NCI-H526 (cell line): ENCODE results near the gene FBXO31.
A peak's percentile ranks its signal among the peaks of the same experiment; 100 is the strongest.

Source experiments
- DNase-seq, 2 experiments: peaks; one replicate each; lab custom pipeline; 2025; lab: John Stamatoyannopoulos, UW

The FBXO31 gene, protein sequence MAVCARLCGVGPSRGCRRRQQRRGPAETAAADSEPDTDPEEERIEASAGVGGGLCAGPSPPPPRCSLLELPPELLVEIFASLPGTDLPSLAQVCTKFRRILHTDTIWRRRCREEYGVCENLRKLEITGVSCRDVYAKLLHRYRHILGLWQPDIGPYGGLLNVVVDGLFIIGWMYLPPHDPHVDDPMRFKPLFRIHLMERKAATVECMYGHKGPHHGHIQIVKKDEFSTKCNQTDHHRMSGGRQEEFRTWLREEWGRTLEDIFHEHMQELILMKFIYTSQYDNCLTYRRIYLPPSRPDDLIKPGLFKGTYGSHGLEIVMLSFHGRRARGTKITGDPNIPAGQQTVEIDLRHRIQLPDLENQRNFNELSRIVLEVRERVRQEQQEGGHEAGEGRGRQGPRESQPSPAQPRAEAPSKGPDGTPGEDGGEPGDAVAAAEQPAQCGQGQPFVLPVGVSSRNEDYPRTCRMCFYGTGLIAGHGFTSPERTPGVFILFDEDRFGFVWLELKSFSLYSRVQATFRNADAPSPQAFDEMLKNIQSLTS

DNA sequence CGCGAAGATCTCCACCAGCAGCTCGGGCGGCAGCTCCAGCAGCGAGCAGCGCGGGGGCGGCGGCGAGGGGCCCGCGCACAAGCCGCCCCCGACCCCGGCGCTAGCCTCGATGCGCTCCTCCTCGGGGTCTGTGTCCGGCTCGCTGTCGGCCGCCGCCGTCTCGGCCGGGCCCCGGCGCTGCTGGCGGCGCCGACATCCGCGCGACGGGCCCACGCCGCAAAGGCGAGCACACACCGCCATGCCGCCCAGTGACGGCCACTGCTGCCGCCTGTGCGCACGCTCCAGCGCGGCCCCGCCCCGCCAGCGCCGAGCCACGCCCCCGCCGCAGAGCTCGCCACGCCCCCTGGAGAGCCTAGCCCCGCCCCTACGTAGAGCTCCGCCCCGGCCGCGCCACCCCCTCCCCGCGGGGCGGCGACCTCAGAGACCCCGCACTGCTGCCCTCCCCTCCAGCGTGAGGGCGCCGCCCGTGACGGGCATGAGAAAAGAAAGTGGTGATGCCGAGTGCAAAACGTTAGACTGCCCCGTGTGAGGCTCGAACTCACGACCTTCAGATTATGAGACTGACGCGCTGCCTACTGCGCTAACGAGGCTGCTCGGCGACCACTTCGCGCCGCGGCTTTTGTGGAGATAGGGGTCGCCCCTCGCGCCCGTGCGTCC is at the start of gene FBXO31:
Gene FBXO31, minus strand, starts transcription at position 272 of the 657 bp plus-strand sequence. Its CDS starts 32 bp downstream, at position 240.
- DNase-seq = peak; percentile 56 to 84

DNA sequence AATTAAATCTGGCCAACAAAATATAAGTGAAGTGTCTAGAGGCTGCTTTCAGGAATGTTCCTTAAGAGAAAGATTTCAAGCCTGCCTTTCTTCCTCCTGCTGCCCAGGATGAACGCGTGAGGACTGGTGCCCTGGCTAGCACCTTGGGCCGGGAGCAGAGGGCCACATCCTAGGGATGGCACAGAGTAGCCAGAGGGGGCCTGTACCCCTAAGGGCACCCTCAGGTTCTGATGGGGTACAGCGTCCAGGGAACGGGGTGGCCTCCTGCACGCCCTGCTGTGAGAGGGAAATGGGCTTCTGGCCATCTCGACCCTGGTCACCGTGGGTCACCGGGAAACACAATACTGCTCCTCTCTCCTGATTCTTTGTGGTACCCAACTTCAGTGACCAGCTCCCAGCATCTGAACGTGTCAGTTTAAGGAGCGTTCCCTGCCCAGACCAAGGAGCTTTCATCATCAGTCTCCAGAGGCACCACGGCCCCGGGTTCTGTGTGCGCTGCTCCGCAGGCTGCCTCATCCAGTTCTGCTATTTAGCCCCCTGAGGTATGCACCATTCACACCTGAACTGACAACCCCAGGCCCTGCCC is 48.8 kb upstream of the FBXO31 start:
- no peak for DNase-seq

DNA sequence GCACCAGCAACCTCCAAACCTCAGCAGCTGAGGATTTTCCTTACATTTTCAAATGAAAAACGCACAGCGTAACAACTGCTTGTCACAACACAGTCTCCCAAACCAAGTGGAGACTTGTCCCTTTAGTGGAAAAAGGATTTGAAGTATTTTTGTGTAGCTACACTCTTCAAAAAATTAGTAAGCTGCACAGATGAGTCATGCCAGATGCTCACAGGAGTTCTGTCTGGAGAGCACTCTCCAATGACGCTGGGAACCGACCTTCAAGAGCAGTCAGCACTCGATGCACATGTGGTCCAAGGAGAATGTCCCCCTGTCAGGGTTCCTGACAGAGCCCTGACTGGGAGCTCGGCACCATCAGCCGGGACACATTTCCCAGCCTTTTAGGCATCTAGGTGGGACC is 48.4 kb upstream of the FBXO31 start:
- no peak for DNase-seq

DNA sequence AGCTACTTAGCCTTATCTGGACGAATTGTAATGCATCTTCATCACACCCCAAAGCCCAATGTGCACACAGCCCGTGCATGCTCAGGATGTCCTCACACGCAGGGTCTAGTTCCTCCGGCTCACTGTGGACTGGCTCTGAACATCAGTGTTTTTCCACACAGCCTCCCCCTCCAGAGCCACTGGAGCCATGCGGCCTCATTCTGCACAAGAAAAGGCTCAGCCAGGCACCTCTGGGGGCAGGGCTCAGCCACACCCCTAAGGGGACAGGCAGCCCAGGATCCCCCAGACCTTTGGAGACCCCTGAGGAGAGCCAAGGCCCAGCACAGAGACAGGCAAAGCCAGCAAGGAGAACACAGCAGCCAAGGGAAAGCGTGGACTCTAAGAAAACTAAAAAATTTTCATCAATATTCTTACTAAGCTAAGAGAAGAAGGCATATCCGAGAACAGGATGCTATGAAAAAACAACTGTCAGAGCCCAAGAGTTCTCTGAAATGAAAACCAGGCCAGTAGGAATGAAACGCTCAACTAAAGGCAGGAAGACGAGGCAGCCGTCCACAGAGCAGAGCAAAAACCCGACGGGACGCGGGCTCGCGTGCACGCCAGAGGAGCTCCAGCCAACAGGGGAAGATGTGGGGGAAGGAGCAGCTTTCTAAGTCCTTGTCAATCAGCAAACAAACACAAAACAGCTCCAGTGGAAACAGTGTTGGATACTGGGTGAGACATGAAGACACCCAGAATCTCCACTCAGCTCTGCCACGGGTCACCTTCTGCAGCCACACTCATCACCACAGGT is 43.0 kb upstream of the FBXO31 start:
- no peak for DNase-seq

DNA sequence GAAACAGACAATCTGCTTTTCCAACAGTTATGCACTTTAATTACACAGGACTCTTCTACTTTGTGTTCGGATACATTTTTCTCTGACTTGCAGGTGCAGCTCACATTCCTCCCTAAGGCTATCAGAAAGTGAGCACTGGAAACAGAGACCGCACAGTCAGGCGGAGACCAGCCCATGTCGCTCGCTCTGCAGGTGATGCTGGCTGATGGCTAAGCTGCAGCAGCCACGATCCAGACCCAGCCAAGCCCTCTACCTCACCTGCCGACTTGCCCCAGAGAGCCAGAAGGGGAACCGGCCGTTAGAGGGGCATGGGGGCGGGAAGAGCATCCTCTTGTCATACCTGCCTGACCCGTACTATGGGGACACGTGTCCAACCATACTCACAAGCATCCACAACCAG is 42.4 kb upstream of the FBXO31 start:
- DNase-seq = no peak

DNA sequence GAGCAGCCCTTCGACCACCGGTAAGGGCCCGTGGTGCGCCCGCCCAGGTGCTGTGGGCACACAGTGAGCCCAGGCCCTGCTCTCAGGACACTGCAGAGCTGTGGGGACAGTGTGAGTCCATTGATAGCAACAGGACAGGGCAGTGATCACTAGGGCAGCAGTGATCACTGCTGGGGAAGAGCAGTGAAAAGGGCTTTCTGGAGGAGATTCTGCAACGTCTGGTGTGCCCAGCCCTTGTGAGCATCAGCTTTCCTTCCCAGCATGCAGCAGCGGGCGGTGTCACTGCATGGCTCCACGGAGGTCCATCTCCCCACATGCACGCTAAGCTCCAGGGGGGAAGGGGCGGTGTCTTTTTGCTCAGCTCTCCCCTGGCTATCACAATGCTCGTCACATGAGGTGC is 40.7 kb upstream of the FBXO31 start:
- no peak for DNase-seq

DNA sequence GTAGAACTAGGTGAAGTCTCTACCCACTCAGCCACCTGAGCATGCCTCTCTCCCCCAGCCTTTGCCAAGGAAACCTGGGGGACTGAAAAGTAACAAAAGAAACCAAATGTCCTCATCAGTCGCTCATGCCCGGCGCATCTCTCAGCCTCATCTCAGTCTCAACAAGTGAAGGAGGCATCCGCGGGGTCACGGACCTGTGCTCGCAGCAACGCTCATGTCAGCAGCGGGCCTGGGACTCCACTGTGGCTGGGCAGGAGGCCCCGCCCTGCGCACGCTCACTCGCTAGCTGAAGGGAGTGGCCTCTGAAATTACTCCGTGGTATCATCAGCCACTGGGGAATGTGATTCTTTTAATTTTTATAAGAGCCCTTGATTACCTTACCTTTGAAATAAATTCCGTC is 39.9 kb upstream of the FBXO31 start:
- no peak for DNase-seq

DNA sequence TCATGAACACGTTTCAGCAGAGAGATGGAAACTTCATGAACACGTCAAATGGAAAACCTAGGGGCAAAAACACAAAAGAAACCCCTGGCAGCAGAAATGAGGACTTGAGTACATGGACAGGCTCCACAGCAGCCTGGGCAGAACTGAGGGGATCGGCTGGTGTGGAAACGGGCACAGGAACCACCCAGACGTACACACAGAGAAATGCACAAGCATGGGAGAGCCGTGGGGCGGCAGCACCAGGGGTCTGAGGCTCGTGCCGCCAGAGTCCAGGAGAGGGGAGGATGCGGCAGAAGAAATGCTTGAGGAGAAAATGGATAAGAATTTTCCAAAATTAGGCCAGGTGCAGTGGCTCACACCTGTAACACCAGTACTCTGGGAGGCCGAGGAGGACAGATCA is 38.5 kb upstream of the FBXO31 start:
- no peak for DNase-seq

DNA sequence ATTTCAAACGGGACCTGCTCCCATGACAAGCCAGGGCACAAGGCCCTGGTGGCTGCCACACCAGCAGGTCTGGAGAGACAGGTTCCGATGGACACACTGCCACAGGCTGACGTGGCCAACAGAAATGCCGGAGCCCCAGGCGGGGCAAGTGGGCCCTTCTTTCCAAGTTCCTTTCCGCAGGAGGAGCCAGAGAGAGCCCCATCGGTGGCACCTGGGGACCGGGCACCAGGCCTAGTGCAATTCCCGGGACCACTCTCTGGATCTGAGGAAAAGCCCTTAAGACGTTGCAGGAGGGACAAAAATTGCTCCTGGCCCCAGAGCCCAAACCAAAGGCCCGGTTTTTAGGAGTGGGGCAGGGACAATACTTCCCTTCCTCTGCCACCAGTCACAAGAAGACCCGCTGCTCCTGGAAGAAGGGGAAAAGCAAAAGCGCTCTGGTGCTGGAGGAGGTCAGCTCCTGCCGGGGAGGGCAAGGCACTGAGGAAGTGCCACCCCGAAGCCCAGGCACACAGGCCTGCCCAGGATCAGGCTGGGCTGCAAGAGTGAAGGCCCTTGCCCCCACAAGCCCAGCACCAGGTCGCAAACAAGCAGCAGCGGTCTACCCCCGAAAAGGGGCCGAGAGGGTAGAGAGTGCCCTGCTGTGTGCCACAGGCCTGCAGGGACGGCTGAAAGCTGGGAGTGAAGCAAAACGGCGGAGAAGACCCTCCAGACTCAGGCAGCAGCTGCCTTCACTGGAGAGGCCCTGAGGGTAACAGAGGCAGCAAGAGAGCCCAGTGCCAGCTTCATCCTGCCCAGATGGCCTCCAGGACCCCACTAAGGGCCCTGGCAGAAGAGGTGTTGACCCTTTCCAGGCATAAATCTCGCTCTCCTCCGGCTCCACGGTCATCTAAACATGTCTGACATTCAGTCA is 37.7 kb upstream of the FBXO31 start:
- no peak for DNase-seq

DNA sequence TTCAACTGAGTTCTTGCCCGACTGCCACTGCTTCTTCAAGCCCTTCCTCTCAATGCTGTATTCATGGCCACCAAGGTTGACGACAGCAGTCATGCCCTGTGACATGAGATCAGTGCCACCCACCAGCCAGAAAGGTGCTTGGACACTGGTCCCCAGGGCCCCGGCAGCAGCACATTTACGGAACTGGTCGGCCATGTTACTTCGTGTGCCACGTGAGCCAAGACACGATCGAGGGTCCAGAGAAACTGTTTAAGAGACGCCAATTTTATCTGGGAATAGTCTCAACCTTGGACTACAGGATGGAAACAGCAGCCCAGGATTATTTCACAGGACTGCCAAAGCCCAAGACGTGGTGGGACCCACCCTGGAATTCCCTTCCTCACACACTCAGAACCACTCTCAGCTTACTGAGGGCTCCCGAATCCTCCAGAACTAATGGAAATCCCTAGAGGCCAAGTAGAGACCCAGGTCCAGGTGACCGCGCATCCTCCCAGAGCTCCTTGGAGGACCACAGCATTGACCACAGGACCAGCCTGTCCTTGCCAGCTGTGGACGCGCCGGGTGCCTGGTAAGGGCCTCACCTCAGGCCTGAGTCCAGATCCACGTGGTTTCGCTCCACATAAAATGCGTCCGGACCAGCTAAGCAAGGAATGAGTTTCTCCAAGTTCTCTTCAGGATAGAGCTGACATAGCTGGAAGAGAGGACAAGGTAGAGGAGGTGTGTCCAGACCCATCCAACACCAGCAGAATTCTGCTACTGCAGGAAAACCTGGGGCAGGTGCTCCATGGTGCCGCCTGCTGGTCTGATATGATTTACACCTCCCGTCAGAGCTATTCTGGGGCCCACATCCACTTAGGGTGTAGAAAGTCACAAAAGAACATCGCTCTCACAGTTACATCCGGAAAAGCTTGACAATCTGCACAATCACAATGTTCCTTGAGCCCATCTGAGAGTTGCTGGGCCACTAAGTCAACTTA is 36.7 kb upstream of the FBXO31 start:
- no peak for DNase-seq

DNA sequence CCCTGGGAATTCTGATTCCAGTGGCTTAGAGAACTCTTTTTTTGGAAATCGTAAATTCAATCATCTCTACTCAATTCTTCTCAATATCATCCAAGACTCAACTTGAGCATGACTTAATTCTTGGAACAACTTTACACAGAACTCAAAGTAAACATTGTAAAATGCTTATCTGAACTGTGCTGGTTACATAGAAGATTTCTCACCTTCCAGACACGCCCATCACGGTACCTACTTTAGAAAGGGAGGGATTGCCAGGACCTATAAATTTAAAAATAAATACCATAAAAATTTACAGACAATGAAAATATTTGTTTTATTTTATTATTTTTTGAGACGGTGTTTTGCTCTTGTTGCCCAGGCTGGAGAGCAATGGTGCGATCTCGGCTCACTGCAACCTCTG is 35.1 kb upstream of the FBXO31 start:
- DNase-seq = no peak

DNA sequence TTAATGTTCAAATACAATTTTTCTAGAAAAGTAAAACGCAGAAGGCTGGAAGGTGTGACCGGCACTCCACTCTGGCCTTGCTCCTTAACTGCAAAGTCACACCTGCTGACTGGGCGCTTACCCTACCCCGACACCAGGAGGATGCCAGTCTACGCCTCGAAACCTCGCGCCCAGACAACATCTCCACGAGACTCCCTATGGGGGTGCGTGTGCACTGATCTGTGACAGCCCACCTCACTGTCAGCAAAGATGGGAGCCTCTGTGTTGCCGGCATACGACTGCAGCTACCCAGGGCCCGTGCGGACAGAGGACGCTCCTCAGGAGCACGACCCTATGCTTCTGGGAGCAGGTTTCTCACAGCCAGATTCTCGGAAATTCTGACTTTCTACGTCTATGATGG is 34.6 kb upstream of the FBXO31 start:
- DNase-seq = no peak

DNA sequence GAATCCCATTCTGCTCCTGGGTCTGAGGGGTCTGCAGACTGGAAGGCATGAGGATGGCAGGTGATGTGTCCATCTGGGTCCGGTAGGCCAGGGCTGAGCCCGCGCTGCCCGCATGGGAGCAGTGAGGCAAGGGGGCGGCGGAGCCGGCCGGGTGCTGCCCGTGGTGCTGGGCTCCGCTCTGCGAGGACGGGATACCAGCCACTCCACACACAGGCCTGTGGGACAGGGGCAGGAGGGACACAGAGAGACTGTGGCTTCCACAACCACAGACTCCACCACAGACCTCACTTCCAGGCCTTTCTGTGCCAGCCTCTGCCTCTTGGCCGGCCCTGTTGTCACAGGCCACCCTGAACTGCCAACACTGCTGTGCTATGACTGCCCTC is 33.9 kb upstream of the FBXO31 start:
- DNase-seq = no peak

DNA sequence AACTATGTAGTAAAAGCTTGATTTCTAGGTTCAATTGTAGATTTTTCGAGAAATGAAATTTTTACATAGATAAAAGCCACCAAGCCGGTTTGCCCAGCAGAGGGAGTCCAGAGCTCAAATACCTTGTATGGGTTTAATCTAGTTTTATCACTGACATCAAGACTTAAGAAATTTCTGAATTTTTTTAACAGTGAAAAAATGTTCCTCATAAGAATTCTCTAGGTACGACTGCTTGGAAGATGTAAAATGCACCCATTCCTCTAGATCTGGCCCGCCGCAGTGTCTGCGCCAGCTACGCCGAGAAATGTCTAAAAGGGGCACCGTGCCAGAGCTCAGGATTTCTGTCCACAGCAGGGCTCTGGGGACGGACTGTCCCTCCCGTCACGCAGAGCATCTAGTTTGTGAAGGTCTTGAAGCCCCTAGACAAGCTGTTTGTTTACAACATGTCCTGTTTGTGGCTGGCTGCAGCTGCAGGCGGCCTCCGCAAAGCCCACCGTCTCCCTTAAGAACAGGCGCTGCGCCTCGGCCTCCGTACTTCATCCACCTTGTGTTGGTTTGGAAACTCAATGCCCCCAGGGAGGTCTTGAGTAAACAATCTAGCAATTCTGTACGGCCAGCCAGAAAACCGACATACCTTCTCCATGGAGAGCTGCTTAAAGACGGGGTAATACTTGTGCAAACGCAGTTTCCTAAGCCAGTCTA is 33.4 kb upstream of the FBXO31 start:
- no peak for DNase-seq

DNA sequence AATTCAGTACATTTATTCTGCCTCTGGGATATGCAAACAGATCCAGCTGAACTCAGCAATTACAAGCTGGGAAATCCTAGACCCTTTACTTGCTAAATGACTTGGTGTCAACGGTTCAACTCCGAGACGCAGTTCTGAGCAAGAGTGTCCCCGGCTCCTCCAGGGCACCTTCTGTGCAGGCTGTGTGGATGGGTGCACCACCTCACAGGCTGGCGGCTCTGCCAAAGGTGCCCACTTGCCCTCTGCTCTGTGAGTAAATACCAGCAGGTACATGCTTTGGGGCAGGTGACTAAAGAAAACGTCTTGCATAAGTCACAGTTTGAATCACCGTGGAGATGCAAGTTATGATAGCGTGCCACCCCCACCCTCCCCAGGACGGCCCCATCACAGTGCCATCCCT is 31.9 kb upstream of the FBXO31 start:
- DNase-seq = no peak

DNA sequence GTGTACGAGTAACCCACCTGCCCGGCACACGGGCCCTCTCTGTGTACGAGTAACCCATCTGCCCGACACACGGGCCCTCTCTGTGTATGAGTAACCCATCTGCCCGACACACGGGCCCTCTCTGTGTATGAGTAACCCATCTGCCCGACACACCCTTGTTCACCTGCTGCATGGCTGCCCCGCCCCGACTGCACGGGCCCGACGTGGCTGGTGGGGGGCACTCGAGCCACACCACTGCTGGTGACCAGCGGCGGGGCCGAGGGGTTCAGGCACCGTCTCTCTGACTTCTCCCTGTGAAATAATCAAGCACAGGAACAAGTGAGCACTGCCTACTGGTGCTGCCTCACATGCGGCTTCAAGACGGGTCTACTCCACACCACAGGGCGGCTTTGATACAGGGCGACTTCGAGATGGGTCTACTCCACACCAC is 30.7 kb upstream of the FBXO31 start:
- no peak for DNase-seq

DNA sequence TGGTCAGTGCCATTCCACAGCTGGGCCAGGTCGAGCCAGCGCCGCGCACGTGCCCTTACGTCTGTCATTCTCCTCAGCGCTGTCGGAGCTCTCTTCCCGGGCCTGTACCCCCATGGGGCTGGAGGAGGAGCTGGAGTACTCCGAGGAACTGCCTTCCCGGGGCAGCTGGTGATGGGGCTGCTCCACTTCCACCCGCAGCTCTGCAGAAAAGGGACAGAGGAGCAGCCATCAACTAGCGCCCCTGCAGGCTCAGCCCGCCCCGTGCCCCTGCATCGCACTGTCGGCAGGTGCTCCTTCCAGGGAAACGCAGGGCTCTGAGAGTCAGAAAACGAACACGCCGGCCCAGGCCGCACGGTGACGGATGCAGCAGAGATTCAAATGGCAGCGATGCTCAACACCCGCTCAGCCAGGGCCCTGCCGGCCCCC is 29.4 kb upstream of the FBXO31 start:
- DNase-seq = no peak

DNA sequence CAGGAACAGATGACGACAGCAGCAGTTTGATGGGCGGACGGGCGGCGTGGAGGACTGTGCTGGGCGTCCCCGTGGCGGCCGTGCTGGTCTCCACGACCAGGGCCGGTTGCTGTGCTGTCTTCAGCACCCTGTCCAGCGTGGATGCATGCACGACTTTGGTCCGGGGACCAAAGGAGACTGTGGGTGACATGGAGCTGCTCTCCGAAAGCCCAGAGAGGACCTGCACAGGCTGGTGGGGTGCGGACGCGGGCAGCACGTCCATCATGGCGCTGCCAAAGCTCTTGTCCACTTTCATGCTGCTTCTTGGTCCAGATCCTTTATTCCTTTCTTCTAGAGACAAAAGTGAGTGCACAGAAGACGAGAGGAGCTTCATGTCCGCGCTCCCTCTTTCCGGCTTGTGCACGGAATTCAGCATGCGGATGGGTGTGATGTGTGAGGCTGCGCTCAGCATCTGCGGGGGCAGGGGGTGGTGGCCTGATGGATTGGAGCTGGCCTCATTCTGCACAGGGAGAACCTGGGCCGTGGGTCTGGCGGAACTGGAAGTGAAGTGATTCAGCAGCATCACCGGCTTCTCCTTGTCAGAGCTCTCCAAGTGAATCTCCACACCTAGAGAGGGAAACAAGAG is 28.9 kb upstream of the FBXO31 start:
- no peak for DNase-seq
